Measurements from ENCODE around the gene RASAL2.
"Not testable (repeated sequence)": the region's sequence is repeated elsewhere in the genome, so short reads cannot be mapped to it uniquely, and the experiment has no call there.

Gene RASAL2

DNA sequence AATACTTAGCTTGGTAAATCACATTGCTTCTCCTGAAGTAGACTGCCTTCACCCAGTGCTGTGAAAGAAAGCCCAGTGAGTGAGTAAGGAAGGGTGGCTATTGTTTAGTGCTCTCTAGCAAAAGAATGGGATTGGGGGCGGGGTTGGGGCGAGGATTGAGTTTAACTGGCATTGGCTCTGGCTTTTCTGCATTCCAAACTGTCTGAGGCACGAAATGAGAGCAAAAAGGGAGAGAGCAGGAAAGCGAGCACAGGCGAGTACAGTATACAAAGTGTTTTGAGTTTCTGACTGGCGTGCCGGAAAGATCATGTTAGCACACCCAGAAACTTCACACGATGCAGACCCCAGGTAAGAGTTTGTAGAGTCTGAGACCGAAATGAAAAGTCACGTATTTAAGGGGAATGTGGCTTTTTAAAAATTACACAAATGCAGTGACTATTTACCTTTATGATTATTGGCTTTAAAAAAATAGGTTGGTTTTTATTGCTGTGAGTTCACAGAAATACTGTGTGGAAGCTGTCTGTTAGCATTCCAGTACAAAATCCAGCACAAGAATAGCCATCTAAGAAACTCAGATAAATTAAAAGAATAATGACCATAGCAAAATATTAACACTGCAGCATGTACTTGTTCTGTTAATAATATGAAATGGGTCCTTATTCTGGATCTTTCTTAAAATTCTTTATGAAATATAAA is 247.5 kb downstream of the RASAL2 start:
- H3K36me3 Mint-ChIP-seq, result no peaks in the 10 kb centered on the region
- no peaks in the 10 kb centered on the region for H3K4me1 Mint-ChIP-seq
- H3K4me3 Mint-ChIP-seq, result no peak overlapping the region
- ATAC-seq (replicated peaks) (no peak), DNase-seq (no peak)
- no peak overlapping the region for H3K27ac Mint-ChIP-seq
- H3K27me3 Mint-ChIP-seq, result peaks cover 0 to 4% of the 10 kb centered on the region in 2 donors
- no peaks in the 10 kb centered on the region for H3K9me3 Mint-ChIP-seq

DNA sequence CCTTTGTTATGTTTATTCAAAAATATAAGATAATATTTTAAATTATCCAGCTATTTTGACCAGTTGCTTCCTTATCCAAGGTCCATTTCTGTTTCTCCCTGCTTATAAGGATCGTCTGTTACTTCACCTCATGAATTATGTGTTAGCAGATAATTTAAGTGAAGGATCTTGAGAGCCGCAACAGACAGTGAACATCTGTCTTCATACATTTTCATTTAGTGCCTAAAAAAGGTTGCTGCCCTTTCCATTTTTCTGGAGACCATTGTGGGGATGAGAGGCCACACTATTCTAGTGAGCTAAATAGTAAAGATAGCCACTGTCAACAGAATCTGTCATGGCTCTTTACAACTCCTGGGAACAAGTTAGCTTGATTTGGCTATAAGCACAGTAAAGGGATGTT is 248.8 kb downstream of the RASAL2 start:
- DNase-seq, result no peak
- Mint-ChIP-seq H3K4me1 (no peaks in the 10 kb centered on the region), H3K36me3 (no peaks in the 10 kb centered on the region), H3K27ac (no peak overlapping the region), H3K4me3 (no peak overlapping the region), H3K27me3 (peaks cover 0 to 4% of the 10 kb centered on the region in 2 donors), H3K9me3 (no peaks in the 10 kb centered on the region)
- no peak for ATAC-seq (replicated peaks)

DNA sequence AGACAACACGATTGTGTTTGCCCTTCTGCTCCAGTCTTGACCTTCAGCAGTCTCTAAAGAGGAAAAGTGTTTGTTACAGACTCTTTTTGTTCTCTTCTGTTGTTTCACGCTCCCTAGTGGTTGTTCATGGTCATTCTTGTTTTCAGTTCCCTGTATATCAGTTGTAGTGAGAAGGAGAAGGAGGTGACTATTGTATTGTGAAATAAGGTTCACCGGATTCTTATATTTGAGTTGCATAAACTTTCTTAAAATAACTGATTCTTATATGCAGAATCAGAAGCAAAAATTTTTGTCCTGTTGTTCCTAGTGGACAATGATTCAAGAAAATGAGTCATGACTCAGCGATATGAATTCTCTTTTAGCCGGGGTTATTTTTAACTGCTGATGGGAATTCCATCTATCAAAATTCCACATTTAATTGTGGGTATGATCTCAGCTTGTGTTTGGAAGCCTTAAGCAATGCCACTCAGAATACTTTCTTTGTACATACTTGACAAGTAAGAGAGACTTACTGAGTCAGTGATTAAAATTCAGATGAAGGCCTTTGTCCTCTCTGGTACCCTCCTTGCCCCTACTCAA is 250.7 kb downstream of the RASAL2 start:
- H3K4me1 Mint-ChIP-seq, result no peaks in the 10 kb centered on the region
- peak; percentile 72 to 86 for ATAC-seq (replicated peaks)
- no peaks in the 10 kb centered on the region for H3K36me3 Mint-ChIP-seq

DNA sequence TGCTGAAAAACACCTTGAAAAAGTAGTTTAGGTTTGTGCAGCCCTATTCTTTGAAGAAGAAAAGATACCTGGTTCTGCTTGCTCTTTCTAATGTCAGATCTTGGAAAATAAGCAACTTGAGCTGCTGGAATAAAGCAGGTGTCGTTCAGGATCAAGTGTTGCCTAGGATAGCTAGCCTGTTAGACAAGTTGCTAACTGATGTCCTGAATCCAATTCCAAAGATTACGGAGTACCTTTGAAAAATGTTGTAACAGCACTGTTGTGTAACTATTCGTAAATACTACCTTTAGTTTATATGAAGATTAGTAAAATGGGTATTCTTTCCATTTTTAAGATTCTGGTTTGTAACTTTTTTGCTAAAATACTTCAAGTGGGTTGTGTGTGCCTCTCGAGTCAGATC is 251.3 kb downstream of the RASAL2 start:
- Mint-ChIP-seq H3K36me3 (no peaks in the 10 kb centered on the region), H3K27ac (no peak overlapping the region), H3K4me1 (no peaks in the 10 kb centered on the region), H3K9me3 (no peaks in the 10 kb centered on the region), H3K4me3 (no peak overlapping the region), H3K27me3 (peaks cover 0 to 7% of the 10 kb centered on the region in 2 donors)
- DNase-seq (no peak), ATAC-seq (replicated peaks) (no peak)

More for the DNA sequence above, 250.7 kb downstream of the RASAL2 start:
- no peaks in the 10 kb centered on the region for H3K9me3 Mint-ChIP-seq
- DNase-seq, result no peak
- H3K27me3 Mint-ChIP-seq, result peaks cover 0 to 4% of the 10 kb centered on the region in 2 donors
- no peak overlapping the region for H3K4me3 Mint-ChIP-seq
- H3K27ac Mint-ChIP-seq, result no peak overlapping the region

DNA sequence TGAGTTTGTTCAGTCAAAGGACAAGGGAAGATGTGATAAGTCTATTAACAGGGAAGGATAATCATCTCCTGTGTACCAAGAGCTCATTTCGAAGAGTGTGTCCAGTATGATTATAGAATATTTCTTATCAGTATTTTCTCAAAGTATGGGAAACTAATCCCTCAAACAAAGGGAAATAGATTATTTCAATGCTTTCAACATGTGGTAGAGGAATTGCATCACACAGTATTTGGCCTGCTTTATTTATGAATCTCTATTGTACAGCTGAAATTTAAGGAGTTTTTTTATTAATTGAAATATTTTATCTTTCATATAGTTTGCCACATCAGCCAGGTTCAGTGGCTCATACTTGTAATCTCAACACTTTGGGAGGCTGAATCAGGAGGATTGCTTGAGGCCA is 251.9 kb downstream of the RASAL2 start:
- no peak for DNase-seq
- Mint-ChIP-seq H3K27ac (no peak overlapping the region), H3K27me3 (peaks cover 0 to 8% of the 10 kb centered on the region in 2 donors)

DNA sequence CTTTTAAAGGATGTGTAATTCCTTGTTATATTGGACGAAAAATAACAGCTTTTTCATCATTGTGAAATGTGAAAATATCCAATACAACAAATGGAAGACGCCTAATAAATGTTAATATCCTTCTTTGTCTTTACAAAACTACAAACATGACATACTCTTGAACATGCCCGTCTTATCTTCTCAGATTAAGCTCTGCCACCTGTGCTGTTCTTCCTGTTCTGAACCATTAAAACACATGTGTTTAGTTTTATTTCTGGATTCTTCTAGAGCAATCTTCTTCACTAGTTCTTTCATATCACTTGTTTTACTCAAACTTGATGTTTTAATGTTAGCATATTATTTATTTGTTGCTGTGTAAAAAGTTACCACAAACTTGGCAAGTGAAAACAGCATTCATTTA is 255.9 kb downstream of the RASAL2 start:
- H3K27me3 Mint-ChIP-seq, result peaks cover 0 to 8% of the 10 kb centered on the region in 2 donors
- no peak overlapping the region for H3K4me3 Mint-ChIP-seq
- no peak overlapping the region for H3K27ac Mint-ChIP-seq
- no peaks in the 10 kb centered on the region for H3K4me1 Mint-ChIP-seq
- peaks cover 7 to 10% of the 10 kb centered on the region in 2 donors for H3K9me3 Mint-ChIP-seq
- peaks cover 3 to 6% of the 10 kb centered on the region in 2 donors for H3K36me3 Mint-ChIP-seq
- DNase-seq (no peak), ATAC-seq (replicated peaks) (no peak)

More for the DNA sequence above, 251.9 kb downstream of the RASAL2 start:
- no peaks in the 10 kb centered on the region for H3K36me3 Mint-ChIP-seq
- H3K9me3 Mint-ChIP-seq, result no peaks in the 10 kb centered on the region
- no peak overlapping the region for H3K4me3 Mint-ChIP-seq
- no peaks in the 10 kb centered on the region for H3K4me1 Mint-ChIP-seq
- no peak for ATAC-seq (replicated peaks)

DNA sequence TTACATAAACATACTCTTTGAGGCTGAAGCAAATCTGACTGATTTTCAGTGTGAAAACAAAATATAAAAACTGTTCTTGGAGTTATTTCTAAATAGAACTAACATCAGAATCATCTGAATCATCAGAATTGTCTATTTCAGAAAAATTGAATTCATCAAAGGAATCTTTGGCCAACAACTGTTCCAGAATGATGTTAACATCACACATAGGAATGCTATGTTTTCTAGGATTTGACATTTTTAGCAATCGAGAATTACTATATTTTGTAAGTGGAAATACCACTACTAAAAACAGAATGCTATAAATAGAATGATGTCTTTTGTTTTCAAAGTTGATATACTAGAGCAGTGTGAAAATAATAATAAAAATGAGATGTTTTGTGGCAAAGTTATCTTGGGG is 258.0 kb downstream of the RASAL2 start:
- H3K27me3 Mint-ChIP-seq; H3K4me3 Mint-ChIP-seq; DNase-seq; H3K4me1 Mint-ChIP-seq; ATAC-seq (replicated peaks); H3K9me3 Mint-ChIP-seq; H3K27ac Mint-ChIP-seq; H3K36me3 Mint-ChIP-seq: not testable (repeated sequence)

DNA sequence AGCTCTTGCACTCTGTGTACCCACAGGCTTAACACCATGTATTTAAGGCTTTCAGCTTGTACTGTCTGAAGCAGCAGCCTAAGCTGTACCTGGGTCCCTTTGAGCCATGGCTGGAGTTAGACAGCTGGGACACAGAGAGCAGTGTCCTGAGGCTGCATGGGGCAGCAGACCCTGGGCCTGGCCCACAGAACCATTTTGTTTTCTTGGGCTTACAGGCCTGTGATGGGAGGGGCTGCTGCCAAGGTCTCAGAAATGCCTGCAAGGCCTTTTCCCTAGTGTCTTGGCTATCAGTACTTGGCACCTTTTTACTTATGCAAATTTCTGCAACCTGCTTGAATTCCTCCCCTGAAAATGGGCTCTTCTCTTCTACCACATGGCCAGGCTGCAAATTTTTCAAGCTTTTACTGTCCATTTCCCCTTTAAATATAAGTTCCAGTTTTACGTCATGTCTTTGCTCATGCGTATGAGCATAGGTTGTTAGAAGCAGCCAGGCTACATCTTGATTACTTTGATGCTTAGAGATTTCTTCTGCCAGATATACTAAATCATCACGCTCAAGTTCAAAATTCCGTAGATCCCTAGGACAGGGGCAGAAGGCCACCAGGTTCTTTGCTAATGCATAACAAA is 259.0 kb downstream of the RASAL2 start:
- Mint-ChIP-seq H3K4me3 (no peak overlapping the region), H3K27me3 (peaks cover 0 to 4% of the 10 kb centered on the region in 2 donors), H3K36me3 (peaks cover 3 to 6% of the 10 kb centered on the region in 2 donors), H3K27ac (no peak overlapping the region), H3K4me1 (no peaks in the 10 kb centered on the region), H3K9me3 (peaks cover 7 to 10% of the 10 kb centered on the region in 2 donors)
- DNase-seq, result no peak
- no peak for ATAC-seq (replicated peaks)

DNA sequence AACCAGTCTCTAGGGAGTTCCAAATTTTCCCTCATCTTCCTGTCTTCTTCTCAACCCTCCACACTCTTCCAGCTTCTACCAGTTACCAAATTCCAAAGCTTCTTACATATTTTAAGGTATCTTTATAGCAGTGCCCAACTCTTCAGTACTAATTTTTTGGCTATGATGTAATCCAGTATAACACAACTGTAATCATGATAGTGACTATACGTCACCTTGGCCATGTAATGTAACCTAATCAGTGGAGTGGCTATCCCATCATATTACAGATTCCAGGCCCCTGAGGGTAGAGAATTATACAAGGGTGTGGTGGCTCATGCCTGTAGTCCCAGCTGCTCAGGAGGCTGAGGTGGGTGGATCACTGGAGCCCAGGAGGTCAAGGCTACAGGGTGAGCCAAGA is 259.6 kb downstream of the RASAL2 start:
- no peak for ATAC-seq (replicated peaks)
- no peaks in the 10 kb centered on the region for H3K4me1 Mint-ChIP-seq
- H3K27ac Mint-ChIP-seq, result no peak overlapping the region
- H3K27me3 Mint-ChIP-seq, result peaks cover 0 to 4% of the 10 kb centered on the region in 2 donors
- no peak for DNase-seq
- H3K36me3 Mint-ChIP-seq, result peaks cover 3 to 6% of the 10 kb centered on the region in 2 donors
- peaks cover 7 to 10% of the 10 kb centered on the region in 2 donors for H3K9me3 Mint-ChIP-seq
- no peak overlapping the region for H3K4me3 Mint-ChIP-seq

DNA sequence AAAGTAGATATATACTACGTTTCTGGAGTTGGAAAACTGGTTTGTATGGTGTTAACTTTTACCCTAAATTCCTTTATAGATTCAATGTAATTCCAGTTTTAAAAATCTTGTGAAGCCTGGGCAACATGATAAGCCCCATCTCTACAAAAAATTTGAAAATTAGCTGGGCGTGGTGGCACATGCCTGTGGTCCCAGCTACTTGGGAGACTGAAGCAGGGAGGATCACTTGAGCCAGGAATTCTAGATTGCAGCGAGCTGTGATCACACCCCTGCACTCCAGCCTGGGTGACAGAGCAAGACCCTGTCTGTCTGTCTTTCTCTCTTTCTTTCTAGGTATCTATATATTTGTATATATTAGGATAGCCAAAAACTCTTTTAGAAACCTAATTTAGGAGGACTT is 260.9 kb downstream of the RASAL2 start:
- H3K9me3 Mint-ChIP-seq, result peaks cover 7 to 10% of the 10 kb centered on the region in 2 donors
- H3K27ac Mint-ChIP-seq, result no peak overlapping the region
- peaks cover 0 to 4% of the 10 kb centered on the region in 2 donors for H3K27me3 Mint-ChIP-seq
- ATAC-seq (replicated peaks) (no peak), DNase-seq (no peak)
- peaks cover 3 to 6% of the 10 kb centered on the region in 2 donors for H3K36me3 Mint-ChIP-seq
- H3K4me1 Mint-ChIP-seq, result no peaks in the 10 kb centered on the region
- no peak overlapping the region for H3K4me3 Mint-ChIP-seq

DNA sequence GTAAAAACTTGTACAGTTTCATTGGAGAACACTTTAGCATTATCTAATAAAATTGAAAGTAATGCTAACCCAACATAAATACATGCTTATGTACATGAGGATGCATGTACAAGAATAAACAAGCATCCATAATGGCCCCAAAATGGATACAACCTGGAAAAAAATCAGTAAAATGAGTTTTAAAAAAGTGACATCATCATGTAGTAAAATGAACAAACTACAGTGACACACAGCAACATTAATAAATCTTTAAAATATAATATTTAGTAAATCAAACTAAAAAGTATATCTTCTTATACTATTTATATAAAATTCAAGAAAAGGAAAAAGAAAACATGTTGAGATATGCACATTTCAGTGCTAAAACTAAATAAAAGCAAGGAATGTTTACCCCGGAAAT is 262.4 kb downstream of the RASAL2 start:
- no peaks in the 10 kb centered on the region for H3K4me1 Mint-ChIP-seq
- peaks cover 3 to 6% of the 10 kb centered on the region in 2 donors for H3K36me3 Mint-ChIP-seq
- no peak overlapping the region for H3K4me3 Mint-ChIP-seq
- DNase-seq (no peak), ATAC-seq (replicated peaks) (no peak)
- no peaks in the 10 kb centered on the region for H3K27me3 Mint-ChIP-seq
- no peak overlapping the region for H3K27ac Mint-ChIP-seq
- H3K9me3 Mint-ChIP-seq, result peaks cover 7 to 10% of the 10 kb centered on the region in 2 donors

DNA sequence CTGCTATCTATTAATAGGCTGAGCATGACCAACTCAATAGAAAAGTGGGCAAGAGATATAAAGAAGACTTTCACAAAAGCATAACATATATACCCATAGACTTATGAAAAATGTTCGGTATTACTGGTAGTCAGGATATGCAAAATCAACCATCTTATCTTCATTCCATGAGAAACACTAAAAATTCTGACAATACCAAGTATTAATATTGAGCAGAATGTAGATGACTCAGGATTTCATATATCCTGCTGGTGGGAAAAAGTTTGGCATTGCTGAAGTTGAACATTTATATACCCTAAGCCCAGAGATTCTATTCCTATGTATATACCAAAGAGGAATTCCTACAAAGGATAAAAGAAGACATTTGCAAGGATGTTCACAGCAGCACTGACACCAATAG is 264.6 kb downstream of the RASAL2 start:
- Mint-ChIP-seq H3K4me3 (no peak overlapping the region), H3K4me1 (no peaks in the 10 kb centered on the region), H3K36me3 (peaks cover 0 to under 1% of the 10 kb centered on the region in 2 donors), H3K27me3 (no peaks in the 10 kb centered on the region), H3K9me3 (peaks cover 2 to 3% of the 10 kb centered on the region in 2 donors), H3K27ac (no peak overlapping the region)
- DNase-seq, result no peak
- no peak for ATAC-seq (replicated peaks)

DNA sequence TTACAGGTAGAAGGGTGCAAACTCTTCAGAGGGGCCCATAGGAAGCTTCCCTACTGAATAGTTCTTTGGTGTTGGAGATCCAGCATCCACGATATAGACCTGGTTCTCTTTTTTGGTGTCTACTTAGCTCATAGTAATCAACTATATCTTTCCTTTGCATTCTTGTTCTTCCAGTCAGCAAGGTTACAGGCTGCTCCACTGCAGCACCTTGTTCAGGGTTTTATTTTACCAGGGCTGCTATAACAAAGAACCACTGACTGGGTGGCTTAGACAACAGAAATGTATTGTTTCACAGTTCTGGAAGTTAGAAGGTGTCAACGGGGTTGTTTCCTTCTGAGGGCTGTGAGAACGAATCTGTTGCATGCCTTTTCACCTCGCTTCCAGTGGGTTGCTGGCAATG is 266.5 kb downstream of the RASAL2 start:
- Mint-ChIP-seq H3K9me3 (no peaks in the 10 kb centered on the region), H3K27ac (no peak overlapping the region), H3K4me3 (no peak overlapping the region), H3K27me3 (no peaks in the 10 kb centered on the region), H3K4me1 (no peaks in the 10 kb centered on the region), H3K36me3 (no peaks in the 10 kb centered on the region)
- no peak for DNase-seq
- ATAC-seq (replicated peaks), result no peak

DNA sequence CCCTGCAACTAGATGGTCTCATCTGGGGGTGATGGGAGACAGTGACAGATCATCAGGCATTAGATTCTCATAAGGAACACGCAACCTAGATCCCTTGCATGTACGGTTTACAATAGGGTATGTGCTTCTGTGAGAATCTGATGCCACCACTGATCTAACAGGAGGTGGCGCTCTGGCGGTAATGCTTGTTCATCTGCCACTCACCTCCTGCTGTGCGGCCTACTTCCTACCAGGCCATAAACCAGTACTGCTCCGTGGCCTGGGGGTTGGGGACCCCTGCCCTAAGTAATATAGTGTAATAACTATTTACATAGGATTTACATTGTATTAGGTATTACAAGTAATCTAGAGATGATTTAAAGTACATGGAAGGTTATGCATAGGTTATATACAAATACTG is 267.9 kb downstream of the RASAL2 start:
- Mint-ChIP-seq H3K4me3 (no peak overlapping the region), H3K36me3 (no peaks in the 10 kb centered on the region), H3K27me3 (no peaks in the 10 kb centered on the region), H3K9me3 (no peaks in the 10 kb centered on the region), H3K27ac (no peak overlapping the region), H3K4me1 (peaks cover 0 to under 1% of the 10 kb centered on the region in 2 donors)
- DNase-seq (no peak), ATAC-seq (replicated peaks) (peak; percentile 43 to 52)

DNA sequence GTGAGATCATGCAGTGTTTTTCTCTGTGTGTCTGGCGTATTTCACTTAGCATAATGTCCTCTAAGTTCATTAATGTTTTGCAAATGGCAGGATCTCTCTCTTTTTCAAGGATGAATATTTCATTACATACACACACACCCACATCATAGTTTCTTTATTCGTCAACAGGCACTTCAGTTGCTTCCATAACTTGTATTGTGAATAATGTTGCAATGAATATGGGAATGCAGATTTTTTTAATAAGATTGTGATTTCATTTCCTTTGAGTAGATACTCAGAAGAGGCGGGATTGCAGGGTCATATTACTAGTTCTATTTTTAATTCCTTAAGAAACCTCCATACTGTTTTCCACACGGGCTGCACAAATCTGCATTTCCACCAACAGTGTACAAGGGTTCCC is 268.8 kb downstream of the RASAL2 start:
- Mint-ChIP-seq H3K4me3 (no peak overlapping the region), H3K9me3 (no peaks in the 10 kb centered on the region), H3K27me3 (no peaks in the 10 kb centered on the region), H3K36me3 (no peaks in the 10 kb centered on the region), H3K27ac (no peak overlapping the region), H3K4me1 (peaks cover 5 to 10% of the 10 kb centered on the region in 2 donors)
- DNase-seq (no peak), ATAC-seq (replicated peaks) (no peak)

Measured in stimulated activated naive B cell treated with anti-CD40 and anti-IgM and Interleukin-4, amounts not matched to agents 10 μg/mL and 1 μg/mL and 100 μg/mL, for 72 hours (primary cell).